H9 (cell line): ENCODE results near the gene MOV10. TPM values are rescaled to one million over a fixed set of nuclear protein-coding genes. Genes with fewer than 3 reads are reported as not detected.

Experiments used
- DNase-seq: peaks from one replicate; pipeline ENCODE4 v3.0.0-alpha.2; 2017
- H2AFZ ChIP-seq: one replicate; pipeline ENCODE4 v1.6.1; 2013; ENCODE audit warnings: mild to moderate bottlenecking, low read length, control low read depth, moderate library complexity
- H2AK5ac ChIP-seq: 2 replicates; pipeline ENCODE4 v1.6.1; 2013; ENCODE audit warnings: low read length, control low read depth, mixed read lengths; ENCODE audit not compliant: insufficient read length
- H2BK120ac ChIP-seq: one replicate; pipeline ENCODE4 v1.6.1; 2013; ENCODE audit warnings: low read depth, mild to moderate bottlenecking, low read length, control low read depth, inconsistent platforms; ENCODE audit not compliant: poor library complexity, severe bottlenecking
- H2BK12ac ChIP-seq: 2 replicates; pipeline ENCODE4 v1.6.1; 2013; ENCODE audit warnings: low read length, control low read depth, mixed read lengths, low read depth; ENCODE audit not compliant: insufficient read length
- H2BK15ac ChIP-seq: 2 replicates; pipeline ENCODE4 v1.6.1; 2013; ENCODE audit warnings: low read depth, low read length, control low read depth
- H2BK20ac ChIP-seq: one replicate; pipeline ENCODE4 v1.6.1; 2013; ENCODE audit warnings: low read depth, mild to moderate bottlenecking, low read length, control low read depth, inconsistent platforms; ENCODE audit not compliant: poor library complexity, severe bottlenecking
- H2BK5ac ChIP-seq: 2 replicates; pipeline ENCODE4 v1.6.1; 2013; ENCODE audit warnings: low read length, control low read depth, mixed read lengths; ENCODE audit not compliant: insufficient read length
- H3K14ac ChIP-seq: 2 replicates; pipeline ENCODE4 v1.6.1; 2013; ENCODE audit warnings: low read length, control low read depth; ENCODE audit not compliant: insufficient read depth
- H3K18ac ChIP-seq: 2 replicates; pipeline ENCODE4 v1.6.1; 2013; ENCODE audit warnings: low read depth, mild to moderate bottlenecking, mixed read lengths, low read length, control low read depth; ENCODE audit not compliant: insufficient read length
- H3K23ac ChIP-seq: 2 replicates; pipeline ENCODE4 v1.6.1; 2013; ENCODE audit warnings: low read length, control low read depth, mixed read lengths, low read depth; ENCODE audit not compliant: insufficient read length
- H3K23me2 ChIP-seq: 2 replicates; pipeline ENCODE4 v1.6.1; 2013; ENCODE audit warnings: low read depth, mild to moderate bottlenecking, mixed read lengths, low read length, control low read depth; ENCODE audit not compliant: insufficient read length, poor library complexity, severe bottlenecking
- H3K27ac ChIP-seq: 2 replicates; pipeline ENCODE4 v1.5.1; 2013; ENCODE audit warnings: low read length, control low read depth, mixed read lengths, low read depth; ENCODE audit not compliant: insufficient read length
- H3K27me3 ChIP-seq: 2 replicates; pipeline ENCODE4 v1.6.1; 2013; ENCODE audit warnings: low read length, control low read depth, inconsistent platforms; ENCODE audit not compliant: insufficient read depth
- H3K4ac ChIP-seq: 2 replicates; pipeline ENCODE4 v1.6.1; 2013; ENCODE audit warnings: low read depth, mild to moderate bottlenecking, control low read depth, inconsistent platforms, low read length, moderate library complexity
- H3K4me1 ChIP-seq: 2 replicates; pipeline ENCODE4 v1.6.1; 2013; ENCODE audit warnings: low read length, control low read depth, inconsistent platforms; ENCODE audit not compliant: insufficient read depth
- H3K4me2 ChIP-seq: 2 replicates; pipeline ENCODE4 v1.6.1; 2013; ENCODE audit warnings: low read length, control low read depth, mixed read lengths; ENCODE audit not compliant: insufficient read length, insufficient read depth
- H3K56ac ChIP-seq: 2 replicates; pipeline ENCODE4 v1.6.1; 2013; ENCODE audit warnings: low read depth, mild to moderate bottlenecking, mixed read lengths, low read length, control low read depth; ENCODE audit not compliant: insufficient read length
- H3K79me1 ChIP-seq: 2 replicates; pipeline ENCODE4 v1.6.1; 2013; ENCODE audit warnings: low read depth, mild to moderate bottlenecking, moderate library complexity, low read length, control low read depth, inconsistent platforms; ENCODE audit not compliant: insufficient read depth, poor library complexity, severe bottlenecking
- H3K79me2 ChIP-seq: 2 replicates; pipeline ENCODE4 v1.6.1; 2013; ENCODE audit warnings: low read length, control low read depth, inconsistent platforms; ENCODE audit not compliant: insufficient read depth
- H3K9ac ChIP-seq: 2 replicates; pipeline ENCODE4 v1.6.1; 2013; ENCODE audit warnings: low read length, control low read depth, mixed read lengths; ENCODE audit not compliant: insufficient read length; ENCODE audit errors: extremely low read depth
- H3K9me3 ChIP-seq: one replicate; pipeline ENCODE4 v1.6.1; 2013; ENCODE audit warnings: low read depth, low read length, inconsistent platforms; ENCODE audit not compliant: control insufficient read depth
- H3T11ph ChIP-seq: one replicate; pipeline ENCODE4 v1.6.1; 2013; ENCODE audit warnings: mild to moderate bottlenecking, low read length, control low read depth, inconsistent platforms
- H4K20me1 ChIP-seq: one replicate; pipeline ENCODE4 v1.6.1; 2013; ENCODE audit not compliant: control insufficient read depth, insufficient read length, insufficient read depth
- H4K5ac ChIP-seq: 2 replicates; pipeline ENCODE4 v1.6.1; 2013; ENCODE audit warnings: low read depth, mild to moderate bottlenecking, mixed read lengths, low read length, control low read depth; ENCODE audit not compliant: insufficient read length
- H4K8ac ChIP-seq: replicated peaks from 2 replicates; pipeline ENCODE4 v1.6.1; 2013; ENCODE audit warnings: low read length, control low read depth, mixed read lengths, low read depth; ENCODE audit not compliant: insufficient read length
- H4K91ac ChIP-seq: 2 replicates; pipeline ENCODE4 v1.6.1; 2013; ENCODE audit warnings: low read depth, mild to moderate bottlenecking, moderate library complexity, mixed read lengths, low read length, control low read depth; ENCODE audit not compliant: insufficient read length
- H3K27ac Mint-ChIP-seq, 3 experiments: 2 replicates in 2 of 3; 3 replicates in 1 of 3; pipeline ENCODE4 v1.8.0; 2020 to 2021; ENCODE audit warnings: mixed read lengths in 3 of 3, mild to moderate bottlenecking in 1 of 3, moderate library complexity in 1 of 3
- H3K27me3 Mint-ChIP-seq: 2 replicates; pipeline ENCODE4 v1.8.0; 2021; ENCODE audit warnings: low read depth, mild to moderate bottlenecking, moderate library complexity, mixed read lengths
- H3K36me3 Mint-ChIP-seq, 3 experiments: 2 replicates in 2 of 3; 3 replicates in 1 of 3; pipeline ENCODE4 v1.8.0; 2020 to 2021; ENCODE audit warnings: low read depth in 3 of 3, mixed read lengths in 3 of 3; ENCODE audit not compliant: insufficient read depth in 1 of 3
- H3K4me1 Mint-ChIP-seq, 2 experiments: 2 replicates each; pipeline ENCODE4 v1.8.0; 2020; ENCODE audit warnings: mixed read lengths in 2 of 2
- H3K4me3 Mint-ChIP-seq, 2 experiments: 2 replicates in 1 of 2; 3 replicates in 1 of 2; pipeline ENCODE4 v1.8.0; 2020 to 2021; ENCODE audit warnings: mild to moderate bottlenecking in 2 of 2, mixed read lengths in 2 of 2, moderate library complexity in 1 of 2
- H3K9me3 Mint-ChIP-seq, 2 experiments: 2 replicates in 1 of 2; 3 replicates in 1 of 2; pipeline ENCODE4 v1.8.0; 2020; ENCODE audit warnings: mild to moderate bottlenecking in 2 of 2, mixed read lengths in 2 of 2, moderate library complexity in 1 of 2
- CTCF ChIP-seq: fragments of 200-600 bp; sonication (generic); conservative IDR thresholded peaks from 3 replicates; pipeline ENCODE4 v1.8.0; 2021; ENCODE audit warnings: antibody characterized with exemption, mild to moderate bottlenecking
- WGBS: extraction: QIAGEN DNeasy Blood & Tissue Kit; methylation state at CpG from one replicate; pipeline ENCODE4 v1.1.7; 2013; ENCODE audit warnings: missing lambda C conversion rate, low lambda C conversion rate, mixed read lengths; ENCODE audit not compliant: insufficient read length; ENCODE audit errors: extremely low coverage; 5-methylcytosine and 5-hydroxymethylcytosine counted together
- total RNA-seq: library from RNA; stranded (reverse); gene quantifications from 2 replicates; pipeline ENCODE4 v1.2.1, GENCODE V29; 2021

The MOV10 gene
- total RNA-seq, 1 experiment from 2014 or later = 77.8 TPM

- H3T11ph ChIP-seq = no peak overlapping the region
- no peak overlapping the region for H4K91ac ChIP-seq
- peak; percentile 73 for DNase-seq
- no peak overlapping the region for H3K14ac ChIP-seq
- peaks cover 63% of the 10 kb centered on the region for H3K27me3 Mint-ChIP-seq
- H2BK12ac ChIP-seq = no peak overlapping the region
- no CpG with 5 or more reads among the region's 35 CpGs for WGBS
- 0 out of 3 replicates have a peak, but pooled peaks have one; percentile 16 for TF ChIP-seq CTCF
- H3K27me3 ChIP-seq = no peaks in the 10 kb centered on the region; the same call in 1 of the 2 replicates
- H2AFZ ChIP-seq = no peak overlapping the region
- no peaks in the 10 kb centered on the region for H3K23me2 ChIP-seq
- H3K79me2 ChIP-seq = no peaks in the 10 kb centered on the region
- H2BK20ac ChIP-seq = no peak overlapping the region
- peaks cover 4% of the 10 kb centered on the region; the same call in 1 of the 2 replicates for H3K4me1 ChIP-seq
- H3K36me3 Mint-ChIP-seq = peaks cover 0 to under 1% (median 0%) of the 10 kb centered on the region in 3 experiments; a peak in 1 of 7 replicates
- H3K9me3 Mint-ChIP-seq = peaks cover 0 to under 1% of the 10 kb centered on the region in 2 experiments; a peak in 2 of 5 replicates
- no peak overlapping the region for H3K23ac ChIP-seq
- no peak overlapping the region for H2BK5ac ChIP-seq
- peak overlapping the region; percentile 46 for H3K4me2 ChIP-seq
- H3K18ac ChIP-seq = no peak overlapping the region
- peaks cover 22 to 25% of the 10 kb centered on the region in 2 experiments for H3K4me1 Mint-ChIP-seq
- no peak overlapping the region for H3K56ac ChIP-seq
- no peak overlapping the region for H3K4ac ChIP-seq
- no peaks in the 10 kb centered on the region for H3K9me3 ChIP-seq
- no peak overlapping the region for H4K8ac ChIP-seq
- no peak overlapping the region for H4K5ac ChIP-seq
- no peak overlapping the region for H3K9ac ChIP-seq
- H3K4me3 Mint-ChIP-seq = peak overlapping the region; percentile 48 to 74
- no peaks in the 10 kb centered on the region for H4K20me1 ChIP-seq
- H3K27ac Mint-ChIP-seq = peak overlapping the region in 1 of 3 experiments; percentile 5; a peak in 2 of 7 replicates
- no peak overlapping the region for H2BK15ac ChIP-seq
- H2BK120ac ChIP-seq = no peak overlapping the region
- no peak overlapping the region for H2AK5ac ChIP-seq
- H3K79me1 ChIP-seq = no peaks in the 10 kb centered on the region
- no peak overlapping the region for H3K27ac ChIP-seq
These were observed 48.4 kb downstream of the MOV10 start for GRCh38 chr1:112722601-112723510.
